Smooth muscle cell (in vitro differentiated cells): ENCODE measurements around the gene CTDSPL. TPM values are rescaled to one million over a fixed set of nuclear protein-coding genes. Genes with fewer than 3 reads are reported as not detected.
"Not testable (repeated sequence)": the region's sequence is repeated elsewhere in the genome, so short reads cannot be mapped to it uniquely, and the experiment has no call there.

Source experiments
- DNase-seq: peaks from one replicate; lab custom pipeline; 2025; ENCODE audit not compliant: unreplicated experiment; lab: John Stamatoyannopoulos, UW
- H2AFZ ChIP-seq: fragments of 200-600 bp; sonication (generic); 2 replicates; pipeline ENCODE4 v1.6.0; 2016; ENCODE audit warnings: antibody characterized with exemption, low read depth, mild to moderate bottlenecking
- H3F3A ChIP-seq: fragments of 200-600 bp; sonication (generic); 2 replicates; pipeline ENCODE4 v1.6.0; 2017; ENCODE audit warnings: antibody characterized with exemption, low read depth
- H3K27ac ChIP-seq: fragments of 200-600 bp; sonication (generic); 2 replicates; pipeline ENCODE4 v1.5.1; 2016; ENCODE audit warnings: low read depth, mild to moderate bottlenecking
- H3K27me3 ChIP-seq: fragments of 200-600 bp; sonication (generic); 2 replicates; pipeline ENCODE4 v1.6.1; 2016; ENCODE audit warnings: low read depth, mild to moderate bottlenecking
- H3K36me3 ChIP-seq: fragments of 200-600 bp; sonication (generic); 2 replicates; pipeline ENCODE4 v1.5.1; 2016; ENCODE audit warnings: low read depth
- H3K4me1 ChIP-seq: fragments of 200-600 bp; sonication (generic); 2 replicates; pipeline ENCODE4 v1.5.1; 2016; ENCODE audit warnings: low read depth
- H3K4me2 ChIP-seq: fragments of 200-600 bp; sonication (generic); 2 replicates; pipeline ENCODE4 v1.6.0; 2016; ENCODE audit warnings: mild to moderate bottlenecking
- H3K4me3 ChIP-seq: fragments of 200-600 bp; sonication (generic); 2 replicates; pipeline ENCODE4 v1.5.1; 2016; ENCODE audit warnings: mild to moderate bottlenecking
- H3K79me2 ChIP-seq: fragments of 200-600 bp; sonication (generic); 2 replicates; pipeline ENCODE4 v1.6.0; 2016; ENCODE audit warnings: low read depth, mild to moderate bottlenecking
- H3K9ac ChIP-seq: fragments of 200-600 bp; sonication (generic); 2 replicates; pipeline ENCODE4 v1.6.0; 2016; ENCODE audit warnings: low read depth
- H3K9me3 ChIP-seq: fragments of 200-600 bp; sonication (generic); replicated peaks from 2 replicates; pipeline ENCODE4 v1.5.1; 2016; ENCODE audit warnings: low read depth
- H4K20me1 ChIP-seq: fragments of 200-600 bp; sonication (generic); 2 replicates; pipeline ENCODE4 v1.6.0; 2016; ENCODE audit warnings: low read depth
- CTCF ChIP-seq: fragments of 200-600 bp; sonication (generic); IDR thresholded peaks from 2 replicates; pipeline ENCODE4 v1.5.1; 2017; ENCODE audit warnings: borderline replicate concordance, mild to moderate bottlenecking, antibody characterized with exemption; ENCODE audit not compliant: insufficient read depth, poor library complexity, severe bottlenecking
- WGBS: methylation state at CpG from one replicate; pipeline ENCODE4 v1.1.7; 2016; ENCODE audit warnings: low lambda C conversion rate; 5-methylcytosine and 5-hydroxymethylcytosine counted together
- microRNA-seq: library from miRNA; unstranded; fragments of <30 nt; microRNA quantifications from one replicate; pipeline ENCODE4, GENCODE V29; 2016; ENCODE audit warnings: borderline number of aligned reads
- polyA plus RNA-seq: library from polyadenylated mRNA; unstranded; fragments of >200 nt; fragmentation: Nextera tagmentation; extraction: Ambion mirVana; gene quantifications from 2 replicates; pipeline ENCODE4 v1.2.1, GENCODE V29; 2016
- small RNA-seq: library from RNA; depleted of rRNA; stranded (forward); fragments of <200 nt; gene quantifications from one replicate; pipeline ENCODE3, GENCODE V24; 2014
- total RNA-seq: library from RNA; depleted of rRNA; stranded (reverse); fragments of >200 nt; gene quantifications from 2 replicates; pipeline ENCODE4 v1.2.3, GENCODE V29; 2014

Gene CTDSPL
- total and polyA plus RNA-seq, 2 experiments from 2014 or later: 31.3 to 34.3 TPM

DNA sequence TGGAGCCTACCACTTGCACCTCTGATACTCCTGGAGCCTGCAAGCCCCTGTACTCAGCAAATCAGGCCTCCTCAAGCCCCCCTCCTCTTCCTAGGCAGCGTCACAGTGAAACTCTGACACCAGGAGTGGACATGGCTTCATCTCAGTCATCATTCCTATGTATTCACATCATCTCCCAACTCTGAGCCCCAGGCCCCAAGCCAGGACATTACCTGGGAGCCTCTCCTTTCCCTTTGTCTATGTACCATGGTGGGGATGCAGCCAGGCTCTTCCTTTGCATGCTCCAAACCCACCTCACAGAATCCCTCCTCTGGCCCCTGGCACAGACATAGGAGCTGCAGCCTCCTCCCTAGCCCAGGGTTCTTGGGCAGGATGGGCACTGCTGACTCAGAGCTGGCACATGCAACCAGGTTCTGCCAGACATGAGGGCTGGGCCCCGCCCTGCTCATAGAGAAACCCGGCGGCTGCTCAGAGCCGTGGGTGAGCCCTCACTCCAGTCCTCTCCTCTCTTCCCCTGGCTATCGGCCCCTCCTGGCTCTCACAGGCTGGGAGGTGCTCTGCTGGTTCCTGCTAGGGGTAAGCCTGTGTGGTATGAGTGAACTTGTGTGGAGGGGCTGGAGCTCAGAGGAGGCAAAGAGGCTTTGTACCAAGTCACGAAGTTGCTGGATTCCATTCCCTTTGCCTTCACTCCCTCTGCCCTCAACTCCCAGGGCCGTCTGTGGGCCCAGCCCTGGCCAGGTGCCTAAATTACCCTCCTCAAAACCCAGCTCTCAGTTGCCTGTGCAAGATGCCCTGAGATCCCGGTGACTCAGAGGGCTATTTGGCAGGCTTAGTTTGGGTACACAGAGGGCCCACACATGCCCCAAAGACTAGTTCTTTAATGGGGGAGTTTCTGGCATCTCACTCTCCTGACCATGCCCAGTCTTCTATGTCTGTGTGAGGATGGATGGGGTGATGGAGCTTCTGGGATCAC is 169.6 kb downstream of the CTDSPL start:
- H3K4me1 ChIP-seq: peaks cover 3% of the 10 kb centered on the region
- TF ChIP-seq CTCF: no peak
- H3K36me3 ChIP-seq: no peaks in the 10 kb centered on the region
- H3K27me3 ChIP-seq: no peaks in the 10 kb centered on the region
- 69% methylated on average over 9 of the region's 9 CpGs for WGBS
- peak overlapping the region; percentile 69 for H3K27ac ChIP-seq
- H3F3A ChIP-seq: peaks cover 6% of the 10 kb centered on the region
- H3K9me3 ChIP-seq: no peaks in the 10 kb centered on the region
- no peak for DNase-seq
- H4K20me1 ChIP-seq: peaks cover 7% of the 10 kb centered on the region
- H3K9ac ChIP-seq: peak overlapping the region; percentile 65
- no peak overlapping the region for H2AFZ ChIP-seq
- no peak overlapping the region for H3K4me2 ChIP-seq
- H3K79me2 ChIP-seq: no peaks in the 10 kb centered on the region
- H3K4me3 ChIP-seq: no peak overlapping the region

DNA sequence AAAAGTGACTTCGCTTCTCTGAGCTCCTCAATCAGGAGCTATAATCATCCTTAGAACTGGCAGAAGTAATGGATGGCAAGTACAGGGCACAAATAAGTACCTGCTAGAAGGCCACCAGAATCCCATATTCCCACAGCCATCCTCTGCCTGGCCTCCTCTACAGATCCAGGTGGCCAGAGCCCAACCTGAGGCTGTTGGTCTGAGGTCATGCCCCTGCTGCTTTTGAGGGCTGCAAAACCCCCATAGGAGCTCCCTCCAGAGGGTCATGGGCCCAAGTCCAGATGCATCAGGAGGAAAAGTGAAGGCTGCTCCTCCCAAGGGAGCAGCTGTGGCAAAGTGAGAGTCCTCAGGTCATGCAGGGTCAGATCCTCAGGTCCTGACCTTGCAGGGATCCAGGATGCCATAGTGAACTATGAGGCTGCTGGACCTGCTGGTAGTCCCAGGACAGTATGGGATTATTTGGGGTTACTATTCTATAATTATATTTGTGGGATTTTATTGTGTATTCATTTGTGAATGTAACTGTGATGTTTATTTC is 170.7 kb downstream of the CTDSPL start:
- no peaks in the 10 kb centered on the region for H3F3A ChIP-seq
- DNase-seq: no peak
- no peak overlapping the region for H3K9ac ChIP-seq
- no peaks in the 10 kb centered on the region for H3K79me2 ChIP-seq
- H4K20me1 ChIP-seq: peaks cover 6% of the 10 kb centered on the region
- H3K9me3 ChIP-seq: no peaks in the 10 kb centered on the region
- no peak overlapping the region for H2AFZ ChIP-seq
- H3K4me1 ChIP-seq: peaks cover 3% of the 10 kb centered on the region
- TF ChIP-seq CTCF: no peak
- no peak overlapping the region for H3K4me3 ChIP-seq
- WGBS: 100% methylated on average over 1 of the region's 1 CpG
- H3K36me3 ChIP-seq: no peaks in the 10 kb centered on the region
- H3K27ac ChIP-seq: no peak overlapping the region
- no peak overlapping the region for H3K4me2 ChIP-seq
- H3K27me3 ChIP-seq: no peaks in the 10 kb centered on the region

DNA sequence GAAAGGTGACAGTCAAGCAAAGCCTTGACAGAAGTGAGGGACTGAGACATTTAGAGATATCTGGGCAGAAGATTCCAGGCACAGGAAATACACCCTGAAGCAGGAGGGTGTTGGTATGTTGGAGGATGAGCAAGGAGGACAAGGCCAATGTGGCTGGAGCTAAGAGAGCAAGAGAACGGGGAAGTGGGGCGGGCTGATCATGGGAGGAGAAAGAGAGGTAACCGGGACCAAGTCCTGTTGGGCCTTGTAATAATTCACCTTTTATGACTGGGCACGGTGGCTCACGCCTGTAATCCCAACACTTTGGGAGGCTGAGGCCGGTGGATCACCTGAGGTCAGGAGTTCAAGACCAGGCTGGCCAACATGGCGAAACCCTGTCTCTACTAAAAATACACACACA is 171.9 kb downstream of the CTDSPL start:
- H3K27me3 ChIP-seq, H3K79me2 ChIP-seq, H4K20me1 ChIP-seq, DNase-seq, H3K4me1 ChIP-seq, H2AFZ ChIP-seq, H3K27ac ChIP-seq, H3K4me2 ChIP-seq, H3K9me3 ChIP-seq, H3K9ac ChIP-seq, H3F3A ChIP-seq, H3K36me3 ChIP-seq, H3K4me3 ChIP-seq: not testable (repeated sequence)
- 95% methylated on average over 7 of the region's 7 CpGs for WGBS

Small RNA genes lying within 50 kb of the gene (microRNA-seq; reads per million reads assigned to microRNA genes)
- gene MIR26A1: 34.5 reads per million, percentile 41 among the genes with 10 or more reads in this experiment

Small RNA genes lying within 50 kb of the gene (small RNA-seq; reads per million reads assigned to genes)
- gene MIR26A1 (1.6 reads per million, percentile 40 among the genes with 10 or more reads in this experiment), gene RF00019 (not detected)

Other genes starting within 250 kb of the CTDSPL start
- 3.4 and 3.8 TPM in 2 replicates for gene VILL, start 128.9 kb downstream of the CTDSPL start, total RNA-seq
- 2.3 and 5.6 TPM in 2 replicates for gene VILL, start 128.9 kb downstream of the CTDSPL start, polyA plus RNA-seq
- 20.5 and 21.3 TPM in 2 replicates for gene PLCD1, start 167.8 kb downstream of the CTDSPL start, total RNA-seq
- 33.3 and 34.8 TPM in 2 replicates for gene PLCD1, start 167.8 kb downstream of the CTDSPL start, polyA plus RNA-seq
- gene DLEC1, start 177.3 kb downstream of the CTDSPL start, total RNA-seq: 0.27 and 0.54 TPM in 2 replicates
- 0.61 TPM in 1 of 2 replicates, not detected in the other for gene DLEC1, start 177.3 kb downstream of the CTDSPL start, polyA plus RNA-seq